RPMI7951 (cell line): ENCODE data around the gene ITGA11. TPM values are rescaled to one million over a fixed set of nuclear protein-coding genes. Genes with fewer than 3 reads are reported as not detected.

Experiments
- DNase-seq: peaks from one replicate; pipeline ENCODE4 v3.0.0-alpha.2; 2012; ENCODE audit warnings: low read depth
- total RNA-seq: library from RNA; depleted of rRNA; stranded (reverse); fragments of >200 nt; shearing (Covaris generic); gene quantifications from 2 replicates; pipeline ENCODE4 v1.2.3, GENCODE V29; 2014; rRNA removed

Gene ITGA11
- total RNA-seq: 90.7 and 102 TPM in 2 replicates

- peak; percentile 87 for DNase-seq
These were observed at the start of gene ITGA11 for GRCh38 chr15:68431792-68432401. Gene ITGA11, minus strand, starts transcription at chr15:68432163. Its CDS starts 97 bp downstream, at chr15:68432066.

- DNase-seq: no peak
These were observed 49.4 kb upstream of the ITGA11 start for GRCh38 chr15:68481321-68481720.

GRCh38 chr15:68480296-68480695 is 48.3 kb upstream of the ITGA11 start:
- no peak for DNase-seq

- no peak for DNase-seq
These were observed 47.9 kb upstream of the ITGA11 start for GRCh38 chr15:68479870-68480269.

GRCh38 chr15:68479406-68479805 is 47.4 kb upstream of the ITGA11 start:
- peak; percentile 58 for DNase-seq

GRCh38 chr15:68478853-68479252 is 46.9 kb upstream of the ITGA11 start:
- no peak for DNase-seq

GRCh38 chr15:68475449-68475848 is 43.5 kb upstream of the ITGA11 start:
- no peak for DNase-seq

GRCh38 chr15:68471541-68471940 is 39.6 kb upstream of the ITGA11 start:
- DNase-seq: peak; percentile 58

- no peak for DNase-seq
These were observed 39.0 kb upstream of the ITGA11 start for GRCh38 chr15:68470976-68471375.

- no peak for DNase-seq
These were observed 38.2 kb upstream of the ITGA11 start for GRCh38 chr15:68470049-68470742.

GRCh38 chr15:68469162-68470048 is 37.4 kb upstream of the ITGA11 start:
- DNase-seq: no peak

GRCh38 chr15:68466876-68467275 is 34.9 kb upstream of the ITGA11 start:
- no peak for DNase-seq

GRCh38 chr15:68465861-68466560 is 34.0 kb upstream of the ITGA11 start:
- peak; percentile 74 for DNase-seq

- DNase-seq: peak; percentile 97
These were observed 32.6 kb upstream of the ITGA11 start for GRCh38 chr15:68464448-68465090.

- DNase-seq: peak; percentile 97
These were observed 32.0 kb upstream of the ITGA11 start for GRCh38 chr15:68463996-68464395.

GRCh38 chr15:68463444-68463843 is 31.5 kb upstream of the ITGA11 start:
- DNase-seq: no peak

- no peak for DNase-seq
These were observed 28.2 kb upstream of the ITGA11 start for GRCh38 chr15:68460166-68460565.

- DNase-seq: peak; percentile 73
These were observed 18.2 kb upstream of the ITGA11 start for GRCh38 chr15:68450192-68450591.

GRCh38 chr15:68449389-68449788 is 17.4 kb upstream of the ITGA11 start:
- no peak for DNase-seq

- DNase-seq: no peak
These were observed 16.2 kb upstream of the ITGA11 start for GRCh38 chr15:68447976-68448755.
